GM10248 (cell line): ENCODE data around the gene GSPT1.

ENCODE experiments used
- CTCF ChIA-PET: fragments of 300-600 bp; sonication (Branson Sonifier 250); formaldehyde crosslinking; extraction: SDS; loops from one replicate; lab custom pipeline; 2021; ENCODE audit warnings: antibody characterized with exemption; lab: Yijun Ruan, JAX
- POLR2A ChIA-PET: fragments of 350-650 bp; sonication (Branson Sonifier 250); formaldehyde crosslinking; extraction: SDS; loops from one replicate; lab custom pipeline; 2020; ENCODE audit warnings: antibody characterized with exemption; lab: Yijun Ruan, JAX
- DNase-seq: peaks from one replicate; pipeline ENCODE4 v3.0.0; 2012; ENCODE audit errors: extremely low spot score
- CTCF ChIP-seq: IDR thresholded peaks from 2 replicates; pipeline ENCODE4 v1.5.1; 2012; ENCODE audit warnings: mild to moderate bottlenecking, low read depth; ENCODE audit errors: extremely low read depth, missing control alignments, control extremely low read depth

Gene GSPT1

GRCh38 chr16:11857161-11857560, 58.6 kb downstream of the GSPT1 start:
- ChIA-PET POLR2A (no interaction called here), CTCF (no interaction called here)
- DNase-seq: no peak
- no peak for TF ChIP-seq CTCF

GRCh38 chr16:11852092-11852809, 63.5 kb downstream of the GSPT1 start:
- no peak for DNase-seq
- no peak for TF ChIP-seq CTCF
- CTCF ChIA-PET: interaction anchor here (1.2 to 1.5 kb wide), 2 partner anchors 171 to 216 kb away, joined by 3 read pairs; no protein-coding TSS in a partner anchor
- POLR2A ChIA-PET: interaction anchor here (0.6 kb wide), 1 partner anchor 54 kb away, joined by 3 read pairs; no protein-coding TSS in a partner anchor

- no peak for TF ChIP-seq CTCF
- POLR2A ChIA-PET: interaction anchor here (0.6 kb wide), 1 partner anchor 53 kb away, joined by 3 read pairs; no protein-coding TSS in a partner anchor
- peak; percentile 99 for DNase-seq
- CTCF ChIA-PET: interaction anchor here (0.7 to 1.5 kb wide), 5 partner anchors 14 to 217 kb away, joined by 3 to 4 read pairs (median 3); partner anchors contain the start of gene ZC3H7A
These were observed 64.3 kb downstream of the GSPT1 start, which contains the start of gene RSL1D1 for GRCh38 chr16:11851294-11852091. TSS of gene RSL1D1 (minus strand) at chr16:11851542. CDS start at chr16:11851512, 30 bp downstream.

- DNase-seq: no peak
- TF ChIP-seq CTCF: no peak
- ChIA-PET CTCF (interaction anchor here (1.0 to 1.1 kb wide), 2 partner anchors 8 to 219 kb away, joined by 3 to 4 read pairs; no protein-coding TSS in a partner anchor), POLR2A (no interaction called here)
These were observed 66.9 kb downstream of the GSPT1 start for GRCh38 chr16:11848842-11849241.

DNA sequence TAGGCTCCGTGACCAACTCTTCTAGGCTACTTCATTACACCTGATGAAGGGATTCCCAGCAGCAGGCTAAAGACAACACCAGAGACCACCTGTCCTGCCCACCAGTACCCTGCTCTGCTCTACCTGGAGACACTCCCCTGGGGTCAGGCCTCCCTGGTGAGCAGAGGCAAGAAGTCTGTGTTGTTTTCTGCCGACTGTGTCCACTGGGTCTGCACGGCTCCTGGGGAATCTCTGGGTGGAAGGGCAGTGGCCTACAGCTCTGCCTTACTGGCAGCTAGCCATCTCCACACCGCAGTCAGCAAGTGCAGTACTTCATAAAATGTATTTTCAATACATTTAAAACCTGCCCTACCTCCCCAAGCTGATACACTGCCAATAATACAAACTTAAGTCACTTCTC, 71.3 kb downstream of the GSPT1 start:
- DNase-seq: no peak
- ChIA-PET CTCF (interaction anchor here (1.1 kb wide), 1 partner anchor 19 kb away, joined by 3 read pairs; no protein-coding TSS in a partner anchor), POLR2A (no interaction called here)
- TF ChIP-seq CTCF: no peak

DNA sequence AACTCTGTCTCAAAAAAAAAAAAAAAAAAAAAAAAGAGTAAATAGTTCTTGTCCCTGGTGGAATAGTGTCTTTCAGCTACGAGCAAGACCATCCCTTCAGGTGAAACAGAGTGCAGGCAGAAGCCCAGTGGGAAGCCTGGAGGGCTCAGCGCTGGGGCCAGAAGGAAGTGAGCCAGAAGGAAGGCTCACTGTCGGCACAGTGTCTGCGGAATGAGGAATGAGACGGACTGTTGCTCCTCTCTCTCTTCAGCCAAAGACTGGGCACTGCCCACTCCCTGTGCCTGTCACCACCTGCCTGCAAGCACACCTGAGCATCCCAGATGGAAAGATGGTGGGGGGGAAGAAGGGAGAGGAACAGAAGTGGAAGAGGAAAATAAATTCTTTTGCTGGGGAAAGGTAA, 71.9 kb downstream of the GSPT1 start:
- no peak for DNase-seq
- POLR2A ChIA-PET: interaction anchor here (0.6 to 0.7 kb wide), 2 partner anchors 47 to 345 kb away, joined by 4 to 9 read pairs; partner anchors contain the start of gene ZC3H7A
- CTCF ChIA-PET: no interaction called here
- TF ChIP-seq CTCF: no peak
